GM18508 (cell line): ENCODE results near the gene TXNDC15.

Experiments used
- ATAC-seq: cut with Tn5 transposase; IDR thresholded peaks from one replicate; pipeline ENCODE4 v1.9.1; 2021; ENCODE audit warnings: moderate number of reproducible peaks; ENCODE audit not compliant: insufficient read depth, unreplicated experiment

The TXNDC15 gene

GRCh38 chr5:134913254-134913653 lies 39.1 kb downstream of the TXNDC15 start:
- no peak for ATAC-seq

- no peak for ATAC-seq
Measured at GRCh38 chr5:134913795-134914194, 39.6 kb downstream of the TXNDC15 start.

- no peak for ATAC-seq
Measured at GRCh38 chr5:134917070-134917815, 43.1 kb downstream of the TXNDC15 start.

- no peak for ATAC-seq
Measured at GRCh38 chr5:134918861-134919260, 44.7 kb downstream of the TXNDC15 start.

- no peak for ATAC-seq
Measured at GRCh38 chr5:134920848-134921575, 46.8 kb downstream of the TXNDC15 start.

- no peak for ATAC-seq
Measured at GRCh38 chr5:134932508-134932907, 58.3 kb downstream of the TXNDC15 start.

- ATAC-seq = no peak
Measured at GRCh38 chr5:134934202-134934601, 60.0 kb downstream of the TXNDC15 start.

- ATAC-seq = no peak
Measured at GRCh38 chr5:134935711-134936602, 61.8 kb downstream of the TXNDC15 start.

- no peak for ATAC-seq
Measured at GRCh38 chr5:134937526-134937925, 63.4 kb downstream of the TXNDC15 start.

- ATAC-seq = no peak
Measured at GRCh38 chr5:134938030-134938429, 63.9 kb downstream of the TXNDC15 start.

GRCh38 chr5:134939500-134939899 lies 65.3 kb downstream of the TXNDC15 start:
- no peak for ATAC-seq

- ATAC-seq = no peak
Measured at GRCh38 chr5:134943547-134943946, 69.4 kb downstream of the TXNDC15 start.

- ATAC-seq = no peak
Measured at GRCh38 chr5:134944630-134945029, 70.5 kb downstream of the TXNDC15 start.

- no peak for ATAC-seq
Measured at GRCh38 chr5:134945041-134945440, 70.9 kb downstream of the TXNDC15 start.

- ATAC-seq = no peak
Measured at GRCh38 chr5:134948911-134949310, 74.7 kb downstream of the TXNDC15 start.

GRCh38 chr5:134949316-134949715 lies 75.1 kb downstream of the TXNDC15 start:
- ATAC-seq = no peak
